PC-9 (cell line): ENCODE results near the gene ABHD5. TPM values are rescaled to one million over a fixed set of nuclear protein-coding genes. Genes with fewer than 3 reads are reported as not detected.

Experiments
- BruUV-seq: library from RNA; stranded (reverse); fragments of 400-500 nt; replicated peaks from 2 replicates; lab custom pipeline; 2021; lab: Mats Ljungman, UMichigan
- CTCF ChIA-PET: fragments of 300-600 bp; sonication (Branson Sonifier 250); formaldehyde crosslinking; loops from one replicate; lab custom pipeline; 2022; ENCODE audit warnings: antibody characterized with exemption; lab: Charles Lee
- POLR2A ChIA-PET: fragments of 300-600 bp; sonication (Branson Sonifier 250); formaldehyde crosslinking; loops from one replicate; lab custom pipeline; 2022; ENCODE audit warnings: antibody characterized with exemption; ENCODE audit not compliant: unreplicated experiment; lab: Charles Lee
- DNase-seq, 2 experiments: peaks; one replicate each; pipeline versions ENCODE4 v3.0.0 to v3.0.0-alpha.2; 2015 to 2022; ENCODE audit warnings: mixed read lengths in 1 of 2
- H2AFZ ChIP-seq: fragments of 200-600 bp; sonication (generic); 2 replicates; pipeline ENCODE4 v1.8.1; 2017; ENCODE audit warnings: antibody characterized with exemption
- H3F3A ChIP-seq: fragments of 200-600 bp; sonication (generic); 2 replicates; pipeline ENCODE4 v1.8.1; 2017; ENCODE audit warnings: antibody characterized with exemption, mild to moderate bottlenecking, low read depth; ENCODE audit not compliant: insufficient read depth
- H3K27ac ChIP-seq: fragments of 200-600 bp; sonication (generic); 2 replicates; pipeline ENCODE4 v1.6.1; 2016; ENCODE audit warnings: mixed run types
- H3K27me3 ChIP-seq: fragments of 200-600 bp; sonication (generic); 2 replicates; pipeline ENCODE4 v1.6.1; 2016; ENCODE audit warnings: low read depth, mixed run types; ENCODE audit not compliant: insufficient read depth
- H3K36me3 ChIP-seq: fragments of 200-600 bp; sonication (generic); 2 replicates; pipeline ENCODE4 v1.6.1; 2016; ENCODE audit warnings: low read depth, mixed run types
- H3K4me1 ChIP-seq: fragments of 200-600 bp; sonication (generic); replicated peaks from 2 replicates; pipeline ENCODE4 v1.6.1; 2016; ENCODE audit warnings: mixed run types; ENCODE audit not compliant: insufficient read depth
- H3K4me2 ChIP-seq: fragments of 200-600 bp; sonication (generic); 2 replicates; pipeline ENCODE4 v1.6.1; 2017; ENCODE audit warnings: mixed run types
- H3K4me3 ChIP-seq: fragments of 200-600 bp; sonication (generic); 2 replicates; pipeline ENCODE4 v1.6.1; 2016; ENCODE audit warnings: mixed run types
- H3K79me2 ChIP-seq: fragments of 200-600 bp; sonication (generic); 2 replicates; pipeline ENCODE4 v1.6.1; 2017; ENCODE audit warnings: low read depth, mixed run types
- H3K9me2 ChIP-seq: fragments of 200-600 bp; sonication (generic); 2 replicates; pipeline ENCODE4 v1.8.1; 2017; ENCODE audit warnings: mild to moderate bottlenecking; ENCODE audit not compliant: insufficient read depth
- H3K9me3 ChIP-seq: fragments of 200-600 bp; sonication (generic); 2 replicates; pipeline ENCODE4 v1.8.1; 2016; ENCODE audit warnings: low read depth; ENCODE audit not compliant: insufficient read depth
- H4K20me1 ChIP-seq: fragments of 200-600 bp; sonication (generic); 2 replicates; pipeline ENCODE4 v1.8.1; 2017; ENCODE audit not compliant: insufficient read depth
- EZH2 ChIP-seq: fragments of 200-600 bp; sonication (generic); IDR thresholded peaks from 2 replicates; pipeline ENCODE4 v1.8.0; 2017; ENCODE audit warnings: antibody characterized with exemption, low read depth
- intact Hi-C: fragments of 100-400 bp; cut with micrococcal nuclease; formaldehyde crosslinking; loops from one replicate; pipeline ENCODE4 v1.10.0; 2022; ENCODE audit not compliant: unreplicated experiment
- total RNA-seq: library from RNA; stranded (reverse); gene quantifications from 2 replicates; pipeline ENCODE4 v1.2.3, GENCODE V29; 2021
- TF ChIP-seq, protein P1 (sequence below): fragments of 200-600 bp; sonication (generic); conservative IDR thresholded peaks from 2 replicates; pipeline ENCODE4 v1.6.1; 2017; ENCODE audit warnings: mixed run types, antibody characterized with exemption, mild to moderate bottlenecking, moderate library complexity

The ABHD5 gene
- total RNA-seq, 1 experiment from 2014 or later = 19.9 TPM

DNA sequence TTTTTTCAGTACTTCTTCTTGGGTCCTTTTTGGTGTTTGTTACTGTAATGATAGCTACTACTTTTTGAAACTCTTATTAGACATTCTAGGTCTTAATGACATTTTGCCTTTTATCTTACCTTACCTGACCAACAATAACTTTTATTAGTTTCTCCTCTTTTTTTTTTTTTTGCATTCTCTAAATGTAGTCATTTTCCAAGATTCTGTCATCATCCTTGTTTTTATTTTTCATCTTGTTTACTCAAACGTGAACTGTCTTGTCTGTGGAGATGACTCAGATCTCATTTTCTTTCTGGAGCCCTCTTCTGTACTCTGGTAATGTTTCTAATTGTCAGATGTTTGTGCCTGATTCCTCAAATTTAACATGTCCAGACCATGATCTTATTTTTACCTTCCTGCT, 2.9 kb downstream of the ABHD5 start:
- Histone ChIP-seq H4K20me1 (no peaks in the 10 kb centered on the region), H3K27ac (0 out of 2 replicates have a peak overlapping the region, but pooled peaks have one; percentile 14), H3K4me1 (peaks cover 55% of the 10 kb centered on the region), H3F3A (peaks cover 27% of the 10 kb centered on the region), H3K9me2 (no peaks in the 10 kb centered on the region), H3K9me3 (no peaks in the 10 kb centered on the region), H2AFZ (no peak overlapping the region), H3K27me3 (no peaks in the 10 kb centered on the region), H3K4me2 (peak overlapping the region; percentile 99; the same call in 1 of the 2 replicates), H3K4me3 (no peak overlapping the region), H3K36me3 (no peaks in the 10 kb centered on the region), H3K79me2 (peaks cover 72% of the 10 kb centered on the region)
- intact Hi-C loops = loop anchor here (5.0 kb wide), 3 partner anchors 164 to 504 kb away; no protein-coding TSS in a partner anchor
- ChIA-PET POLR2A (interaction anchor here (0.7 kb wide), 1 partner anchor 437 kb away, joined by 3 read pairs; no protein-coding TSS in a partner anchor), CTCF (no interaction called here)
- TF ChIP-seq, protein P1, sequence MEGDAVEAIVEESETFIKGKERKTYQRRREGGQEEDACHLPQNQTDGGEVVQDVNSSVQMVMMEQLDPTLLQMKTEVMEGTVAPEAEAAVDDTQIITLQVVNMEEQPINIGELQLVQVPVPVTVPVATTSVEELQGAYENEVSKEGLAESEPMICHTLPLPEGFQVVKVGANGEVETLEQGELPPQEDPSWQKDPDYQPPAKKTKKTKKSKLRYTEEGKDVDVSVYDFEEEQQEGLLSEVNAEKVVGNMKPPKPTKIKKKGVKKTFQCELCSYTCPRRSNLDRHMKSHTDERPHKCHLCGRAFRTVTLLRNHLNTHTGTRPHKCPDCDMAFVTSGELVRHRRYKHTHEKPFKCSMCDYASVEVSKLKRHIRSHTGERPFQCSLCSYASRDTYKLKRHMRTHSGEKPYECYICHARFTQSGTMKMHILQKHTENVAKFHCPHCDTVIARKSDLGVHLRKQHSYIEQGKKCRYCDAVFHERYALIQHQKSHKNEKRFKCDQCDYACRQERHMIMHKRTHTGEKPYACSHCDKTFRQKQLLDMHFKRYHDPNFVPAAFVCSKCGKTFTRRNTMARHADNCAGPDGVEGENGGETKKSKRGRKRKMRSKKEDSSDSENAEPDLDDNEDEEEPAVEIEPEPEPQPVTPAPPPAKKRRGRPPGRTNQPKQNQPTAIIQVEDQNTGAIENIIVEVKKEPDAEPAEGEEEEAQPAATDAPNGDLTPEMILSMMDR = no peak
- TF ChIP-seq EZH2 = no peak
- BruUV-seq = no TSS peak
- DNase-seq = no peak

DNA sequence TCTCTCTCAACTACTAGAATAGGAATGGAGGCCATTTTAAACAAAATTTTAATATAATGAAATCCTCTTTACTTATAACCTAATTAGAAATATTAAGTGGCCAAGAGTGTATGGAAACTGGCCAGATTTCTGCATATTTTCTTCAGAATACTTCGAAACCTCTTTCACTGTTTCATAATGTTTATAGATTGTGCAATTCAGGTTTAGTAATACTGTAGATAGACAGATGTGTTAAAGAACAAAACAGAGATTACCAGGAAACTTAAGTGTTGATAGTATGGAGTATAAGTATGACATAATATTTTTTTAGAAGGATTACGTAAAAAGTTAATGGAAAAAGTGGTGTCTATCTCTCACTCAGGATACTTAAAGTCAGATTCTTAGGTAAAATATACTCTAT, 4.7 kb downstream of the ABHD5 start:
- POLR2A ChIA-PET = no interaction called here
- CTCF ChIA-PET = no interaction called here
- H3K27me3 ChIP-seq = no peaks in the 10 kb centered on the region
- peaks cover 80% of the 10 kb centered on the region for H3K79me2 ChIP-seq
- peak in 1 of 2 experiments; percentile 73 for DNase-seq
- 0 out of 2 replicates have a peak, but pooled peaks cover 4% of the 10 kb centered on the region for H3K36me3 ChIP-seq
- intact Hi-C loops = no loop called here
- H4K20me1 ChIP-seq = no peaks in the 10 kb centered on the region
- peaks cover 42% of the 10 kb centered on the region for H3K4me1 ChIP-seq
- H3K4me2 ChIP-seq = peak overlapping the region; percentile 18
- no TSS peak for BruUV-seq
- peak overlapping the region; percentile 34; the same call in 1 of the 2 replicates for H3K27ac ChIP-seq
- peaks cover 11% of the 10 kb centered on the region; the same call in 1 of the 2 replicates for H3F3A ChIP-seq
- H3K4me3 ChIP-seq = no peak overlapping the region
- H3K9me2 ChIP-seq = no peaks in the 10 kb centered on the region
- no peaks in the 10 kb centered on the region for H3K9me3 ChIP-seq
- TF ChIP-seq, protein P1 = no peak
- no peak for TF ChIP-seq EZH2
- no peak overlapping the region for H2AFZ ChIP-seq

DNA sequence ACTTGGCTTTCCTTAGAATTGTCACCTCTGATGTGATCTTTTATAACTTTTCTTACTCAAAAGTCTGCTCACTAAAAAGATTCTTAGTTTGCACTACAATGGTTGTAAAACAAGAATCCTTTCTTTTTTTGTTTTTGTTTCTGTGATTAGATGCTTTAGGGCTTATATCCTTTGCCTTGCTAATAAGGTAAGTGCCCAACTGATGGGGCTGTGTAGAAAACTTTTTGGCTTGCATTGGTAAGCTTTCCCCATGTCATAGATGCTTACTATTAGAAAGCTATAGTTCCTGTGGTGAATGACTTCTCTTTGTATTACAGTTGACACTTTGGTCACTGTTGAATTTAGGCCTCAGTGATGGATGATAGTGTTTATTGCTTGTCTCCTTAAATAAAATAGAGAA, 5.1 kb downstream of the ABHD5 start:
- Histone ChIP-seq H3K9me3 (no peaks in the 10 kb centered on the region), H3K4me3 (no peak overlapping the region), H3K27ac (peak overlapping the region; percentile 34; the same call in 1 of the 2 replicates), H3K4me1 (peaks cover 42% of the 10 kb centered on the region), H3K9me2 (no peaks in the 10 kb centered on the region), H3K4me2 (peak overlapping the region; percentile 18), H3K27me3 (no peaks in the 10 kb centered on the region), H3K36me3 (0 out of 2 replicates have a peak, but pooled peaks cover 4% of the 10 kb centered on the region), H2AFZ (no peak overlapping the region), H4K20me1 (no peaks in the 10 kb centered on the region), H3F3A (peaks cover 11% of the 10 kb centered on the region; the same call in 1 of the 2 replicates), H3K79me2 (peaks cover 80% of the 10 kb centered on the region)
- DNase-seq = no peak
- CTCF ChIA-PET = no interaction called here
- TF ChIP-seq, protein P1 = no peak
- no peak for TF ChIP-seq EZH2
- BruUV-seq = no TSS peak
- intact Hi-C loops = no loop called here
- POLR2A ChIA-PET = no interaction called here
